NB4 (cell line): ENCODE results near the gene CKB.
A peak's percentile ranks its signal among the peaks of the same experiment; 100 is the strongest.

Experiments used
- DNase-seq: peaks from one replicate; pipeline ENCODE4 v3.0.0; 2010; ENCODE audit warnings: low read depth
- H3K4me3 ChIP-seq: one replicate; pipeline ENCODE4 v1.5.1; 2011; ENCODE audit warnings: mild to moderate bottlenecking, low read depth, low read length, moderate library complexity
- CTCF ChIP-seq: IDR thresholded peaks from one replicate; pipeline ENCODE4 v1.5.1; 2012; ENCODE audit warnings: low read depth, low read length
- MAX ChIP-seq: IDR thresholded peaks from 2 replicates; pipeline ENCODE4 v1.6.1; 2011; ENCODE audit warnings: low read depth, low read length
- MYC ChIP-seq: IDR thresholded peaks from 2 replicates; pipeline ENCODE4 v1.6.1; 2011; ENCODE audit warnings: low read depth, low read length
- POLR2A ChIP-seq: IDR thresholded peaks from 2 replicates; pipeline ENCODE4 v1.6.1; 2011; ENCODE audit warnings: mild to moderate bottlenecking; ENCODE audit not compliant: insufficient read length; ENCODE audit errors: extremely low read depth

The CKB gene

GRCh38 chr14:103501921-103502669 lies 20.5 kb downstream of the CKB start:
- TF ChIP-seq POLR2A (no peak), MYC (no peak)
- no peak for DNase-seq
- no peak overlapping the region for H3K4me3 ChIP-seq

GRCh38 chr14:103501041-103501870 lies 21.4 kb downstream of the CKB start:
- no peak overlapping the region for H3K4me3 ChIP-seq
- TF ChIP-seq MYC, result no peak
- TF ChIP-seq CTCF, result no peak
- no peak for TF ChIP-seq POLR2A
- TF ChIP-seq MAX, result no peak
- no peak for DNase-seq

DNA sequence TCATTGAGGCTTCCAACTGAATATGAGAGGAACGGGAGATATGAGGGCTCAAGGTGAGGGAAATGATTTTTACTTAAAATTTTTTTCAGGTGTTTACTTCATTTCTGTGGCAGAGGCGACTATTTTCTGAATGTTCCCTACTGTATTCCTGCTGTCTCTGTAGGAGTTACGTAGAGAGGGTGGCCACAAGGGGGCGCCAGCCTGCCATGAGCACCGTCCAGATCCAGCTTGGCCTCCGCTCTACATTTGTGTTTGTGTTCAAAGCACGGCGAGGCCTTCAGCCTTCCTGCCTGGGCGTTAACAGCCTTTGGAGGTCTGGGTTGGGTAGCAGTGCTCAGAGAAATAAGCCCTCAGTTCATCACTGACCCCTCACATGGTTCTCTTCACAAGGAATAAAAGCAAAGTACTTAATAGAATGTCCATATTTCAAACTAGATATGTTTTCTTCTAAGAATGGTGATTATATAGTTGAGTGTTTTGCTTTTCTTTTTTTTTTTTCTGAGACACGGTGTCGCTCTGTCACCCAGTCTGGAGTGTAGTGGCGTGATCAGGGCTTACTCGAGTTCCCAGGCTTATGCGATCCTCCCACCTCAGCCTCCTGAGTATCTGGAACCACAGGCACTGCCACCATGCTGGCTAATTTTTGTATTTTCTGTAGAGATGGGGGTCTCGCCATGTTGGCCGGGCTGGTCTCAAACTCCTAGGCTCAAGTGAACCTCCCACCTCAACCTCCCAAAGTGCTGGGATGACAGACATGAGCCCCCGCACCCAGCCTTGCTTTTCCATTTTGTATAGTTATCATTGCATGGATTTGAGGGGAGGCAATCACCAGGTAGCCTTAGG lies 22.3 kb downstream of the CKB start:
- TF ChIP-seq MAX (peak; percentile 17; the same call in 1 of the 2 replicates), POLR2A (no peak), CTCF (peak; percentile 88)
- H3K4me3 ChIP-seq, result no peak overlapping the region
- peak; percentile 79 for DNase-seq

GRCh38 chr14:103499709-103500108 lies 22.9 kb downstream of the CKB start:
- no peak for TF ChIP-seq MAX
- no peak for TF ChIP-seq POLR2A
- H3K4me3 ChIP-seq, result no peak overlapping the region
- no peak for DNase-seq

- no peak overlapping the region for H3K4me3 ChIP-seq
- TF ChIP-seq POLR2A (no peak), MAX (no peak), MYC (no peak), CTCF (no peak)
- peak; percentile 25 for DNase-seq
These were observed 25.9 kb downstream of the CKB start for GRCh38 chr14:103496776-103497175.

DNA sequence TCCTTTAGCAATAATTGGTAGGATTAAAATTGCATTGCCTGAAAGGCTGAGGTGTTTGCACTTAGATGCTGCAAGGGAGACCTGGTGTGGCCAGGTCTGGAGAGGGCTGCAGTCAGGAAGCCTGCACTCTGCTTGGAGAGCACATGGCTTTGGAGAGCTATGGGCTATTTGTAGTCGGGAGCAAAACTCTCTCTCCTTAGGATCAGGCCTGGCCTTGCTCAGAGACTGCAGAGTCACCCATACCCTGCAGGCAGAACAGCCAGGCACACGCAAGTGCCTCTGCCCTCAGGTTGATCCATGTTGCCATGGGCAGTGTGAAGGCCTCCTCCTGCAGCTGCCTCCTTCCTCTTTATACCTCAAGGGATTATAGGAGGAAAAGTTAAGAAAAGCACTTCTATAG lies 26.8 kb downstream of the CKB start:
- H3K4me3 ChIP-seq, result no peak overlapping the region
- TF ChIP-seq CTCF (no peak), POLR2A (no peak), MAX (no peak), MYC (no peak)
- no peak for DNase-seq
